NCI-H526 treated with DMSO at 0.1 percent for 48 hours (cell line): ENCODE data around the gene MOB3C.

Experiments used
- DNase-seq: peaks from one replicate; lab custom pipeline; 2025; lab: John Stamatoyannopoulos, UW

MOB3C gene

GRCh38 chr1:46571691-46572225 lies 44.9 kb downstream of the MOB3C start:
- no peak for DNase-seq

DNA sequence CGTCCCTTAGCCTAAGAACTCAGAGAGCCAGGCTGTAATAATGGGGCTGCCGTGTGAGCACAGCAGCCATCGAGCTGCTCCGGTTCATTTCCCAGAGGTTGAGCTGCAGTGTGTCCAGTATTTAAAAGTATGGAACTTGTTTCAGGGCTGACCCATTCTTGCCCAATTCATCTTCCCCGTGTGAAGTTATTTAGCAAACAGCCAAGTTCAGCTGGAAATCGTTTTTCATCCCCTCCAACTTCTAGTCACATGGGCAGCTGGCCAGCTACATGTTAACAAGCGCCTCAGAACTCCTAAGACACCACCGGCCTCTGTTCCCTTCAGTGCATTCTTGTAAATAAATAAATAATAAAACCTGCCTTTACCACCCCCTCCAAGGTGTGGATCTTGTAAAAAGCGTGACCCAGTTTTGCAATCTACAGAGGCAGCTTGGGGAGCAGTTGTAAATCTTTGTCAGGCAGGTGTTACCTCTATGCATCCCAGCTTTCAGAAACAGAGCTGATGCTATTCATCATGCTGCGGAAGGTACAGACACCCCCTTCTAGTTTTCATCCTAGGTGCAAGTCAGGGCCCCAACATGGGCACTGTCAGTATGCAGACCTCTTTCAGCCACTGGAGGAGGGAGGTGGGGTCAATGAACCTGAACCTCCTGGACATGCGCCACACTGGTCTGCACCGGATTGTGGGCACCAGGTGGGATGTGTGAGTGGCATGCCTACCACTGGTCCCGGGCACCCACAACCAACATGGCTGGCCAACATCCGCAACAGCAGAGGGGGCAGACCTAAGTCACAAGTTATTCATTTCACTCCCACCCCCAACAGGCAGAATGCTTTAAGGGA lies 46.5 kb downstream of the MOB3C start:
- no peak for DNase-seq

DNA sequence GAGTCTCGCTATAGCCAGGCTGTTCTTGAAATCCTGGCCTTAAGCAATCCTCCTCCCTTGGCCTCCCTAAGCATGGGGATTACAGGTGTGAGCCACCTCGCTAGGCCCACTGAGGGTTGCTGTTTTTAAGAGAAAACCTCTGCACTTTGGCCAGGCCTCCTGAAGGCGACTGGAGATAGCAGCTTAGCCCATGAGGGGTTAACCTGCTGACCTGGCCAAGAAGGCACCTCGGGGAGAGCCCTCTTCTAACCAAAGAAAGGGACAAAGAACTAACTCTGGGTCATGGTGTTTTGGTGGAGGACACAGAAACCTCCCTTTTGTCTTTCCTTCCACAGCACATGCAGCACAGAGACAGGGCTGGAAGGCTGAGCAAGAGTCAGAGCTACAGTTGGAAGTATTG lies 47.5 kb downstream of the MOB3C start:
- DNase-seq: no peak

- no peak for DNase-seq
These were observed 48.1 kb downstream of the MOB3C start for GRCh38 chr1:46568461-46568891.

DNA sequence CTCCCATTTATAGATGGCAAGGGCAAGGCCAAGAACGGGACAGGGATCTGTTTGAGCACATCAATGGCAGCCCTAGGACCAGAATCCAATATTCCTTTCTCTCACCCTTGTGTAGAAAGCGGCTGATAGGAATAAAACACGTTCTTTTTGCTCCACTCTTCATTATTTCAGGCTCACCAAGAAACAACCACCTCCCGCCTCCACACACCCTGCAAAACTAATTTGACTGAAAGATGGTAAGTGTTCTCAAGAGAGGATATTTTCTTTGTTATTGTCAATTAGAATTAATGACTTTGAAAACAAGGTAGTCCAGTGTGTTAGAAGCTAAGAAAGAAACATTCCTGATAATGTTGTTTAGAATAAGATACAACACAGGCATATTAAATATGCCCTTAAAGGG lies 53.3 kb downstream of the MOB3C start:
- no peak for DNase-seq

DNA sequence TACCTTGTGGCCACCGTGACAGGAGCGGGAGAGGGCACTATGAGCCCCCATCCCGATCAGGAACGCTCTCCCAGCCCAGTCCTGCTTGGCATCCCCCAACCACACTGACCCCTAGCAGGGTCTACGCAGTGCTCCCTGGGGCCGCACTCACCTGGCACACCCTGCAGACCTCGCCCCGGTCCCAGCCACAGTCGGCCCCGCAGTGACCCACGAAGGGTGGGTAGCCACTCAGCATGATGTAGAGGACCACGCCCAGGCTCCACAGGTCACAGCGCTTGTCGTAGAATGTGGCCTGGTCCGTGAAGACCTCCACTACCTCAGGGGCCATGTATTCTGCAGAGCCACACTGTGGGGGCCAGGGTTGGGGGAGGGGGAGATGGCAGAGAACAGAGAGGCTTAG lies 54.1 kb downstream of the MOB3C start:
- DNase-seq: no peak

- DNase-seq: no peak
These were observed 57.6 kb downstream of the MOB3C start for GRCh38 chr1:46558966-46559365.

DNA sequence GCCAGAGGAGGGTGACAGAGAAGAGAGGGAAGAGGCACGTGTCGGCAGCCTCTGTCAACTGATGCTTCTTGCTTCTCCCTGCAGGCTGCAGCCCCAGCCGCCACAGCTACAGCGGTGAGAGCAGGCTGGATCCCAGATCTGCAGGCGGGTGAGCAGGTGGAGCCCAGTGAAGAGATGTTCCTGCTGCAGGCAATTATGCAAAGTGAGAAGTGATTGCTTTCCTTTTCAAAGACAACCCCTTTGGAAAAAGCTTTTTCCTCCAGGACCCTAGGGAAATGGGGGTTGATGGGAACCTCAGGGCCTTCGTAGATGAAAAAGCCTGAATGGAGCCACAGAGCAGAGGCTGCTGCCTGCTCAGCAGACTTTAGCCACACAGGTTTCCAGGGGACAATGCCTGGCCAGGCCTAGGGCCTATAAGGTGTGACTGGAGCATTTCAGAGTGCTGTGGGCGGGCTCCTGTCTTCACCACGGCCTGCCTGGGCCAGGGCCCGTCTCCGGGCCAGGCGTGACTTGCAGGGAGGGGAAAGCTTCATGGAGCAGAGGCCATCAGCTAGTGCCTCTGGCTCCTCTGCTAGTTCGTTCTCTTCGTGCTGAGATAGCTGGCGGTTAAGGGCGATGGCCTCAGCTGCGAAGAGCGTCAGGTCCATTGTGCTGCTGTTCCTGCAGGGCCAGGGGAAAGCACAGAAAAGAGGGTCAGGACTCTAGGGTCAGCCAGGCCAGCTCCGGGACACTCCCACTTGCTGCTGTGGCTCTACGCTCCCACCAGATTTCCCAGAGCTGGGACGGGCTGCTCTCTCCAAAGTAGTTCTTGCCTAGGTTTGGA lies 58.3 kb downstream of the MOB3C start:
- DNase-seq: peak; percentile 82
